Measurements from ENCODE around the gene SLC18A2. TPM values are rescaled to one million over a fixed set of nuclear protein-coding genes. Genes with fewer than 3 reads are reported as not detected.
A peak's percentile ranks its signal among the peaks of the same experiment; 100 is the strongest.
"Not testable (repeated sequence)": the region's sequence is repeated elsewhere in the genome, so short reads cannot be mapped to it uniquely, and the experiment has no call there.

SLC18A2 gene
- total RNA-seq, 5 donors from 2014 or later (not counting 1 experiment from before 2014, with no cell fraction given), result 0.18 to 2.9 (median 1.0) TPM

DNA sequence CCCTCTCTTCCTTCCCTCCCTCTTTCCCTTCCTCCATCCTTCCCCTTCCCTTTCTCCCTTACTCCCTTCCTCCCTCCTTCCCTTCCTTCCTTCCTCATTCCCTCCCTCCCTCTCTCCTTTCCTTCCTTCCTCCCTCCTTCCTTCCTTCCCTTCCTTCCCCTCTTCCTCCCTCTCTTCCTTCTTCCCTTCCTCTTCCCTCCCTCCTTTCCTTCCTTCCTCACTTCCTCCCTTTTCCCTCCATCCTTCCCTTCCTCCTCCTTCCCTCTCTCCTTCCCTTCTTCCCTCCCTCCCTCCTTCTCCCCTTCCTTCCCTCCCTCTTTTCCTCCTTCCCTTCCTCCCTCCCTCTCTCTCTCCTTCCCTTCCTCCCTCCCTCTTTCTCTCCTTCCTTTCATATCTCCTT lies 12.7 kb upstream of the SLC18A2 start:
- no peaks in the 10 kb centered on the region for H3K36me3 Mint-ChIP-seq
- H3K36me3 ChIP-seq (ENCODE audit: control insufficient read depth in 2 of 2, extremely low read depth in 1 of 2, insufficient read depth in 1 of 2, low read length in 1 of 2), result no peaks in the 10 kb centered on the region
- no peak for ATAC-seq (replicated peaks in 1 of 4)
- no peak for DNase-seq
- H3K27me3 Mint-ChIP-seq, result peaks cover 55 to 62% of the 10 kb centered on the region in 2 donors
- no peak overlapping the region for H3K4me3 Mint-ChIP-seq
- H3K9me3 Mint-ChIP-seq, result peaks cover 0 to 4% (median 0%) of the 10 kb centered on the region in 3 donors
- no peak overlapping the region for H3K27ac Mint-ChIP-seq
- H3K27ac ChIP-seq (ENCODE audit: low read length), result no peak overlapping the region
- H3K27me3 ChIP-seq (replicated peaks in 1 of 2; ENCODE audit: control insufficient read depth in 2 of 2, extremely low read depth in 1 of 2, insufficient read depth in 2 of 2, low read length in 1 of 2), result peaks cover 0 to 36% of the 10 kb centered on the region in 2 experiments
- ChIA-PET CTCF (no interaction called here), POLR2A (no interaction called here)
- H3K4me3 ChIP-seq (ENCODE audit: control insufficient read depth in 1 of 2, extremely low read depth in 1 of 2, low read length in 1 of 2), result no peak overlapping the region
- H3K4me1 ChIP-seq (ENCODE audit: control insufficient read depth in 1 of 2, extremely low read depth in 1 of 2, insufficient read depth in 2 of 2, low read length in 2 of 2), result no peaks in the 10 kb centered on the region
- no peaks in the 10 kb centered on the region for H3K4me1 Mint-ChIP-seq
- H3K9me3 ChIP-seq, result no peaks in the 10 kb centered on the region

DNA sequence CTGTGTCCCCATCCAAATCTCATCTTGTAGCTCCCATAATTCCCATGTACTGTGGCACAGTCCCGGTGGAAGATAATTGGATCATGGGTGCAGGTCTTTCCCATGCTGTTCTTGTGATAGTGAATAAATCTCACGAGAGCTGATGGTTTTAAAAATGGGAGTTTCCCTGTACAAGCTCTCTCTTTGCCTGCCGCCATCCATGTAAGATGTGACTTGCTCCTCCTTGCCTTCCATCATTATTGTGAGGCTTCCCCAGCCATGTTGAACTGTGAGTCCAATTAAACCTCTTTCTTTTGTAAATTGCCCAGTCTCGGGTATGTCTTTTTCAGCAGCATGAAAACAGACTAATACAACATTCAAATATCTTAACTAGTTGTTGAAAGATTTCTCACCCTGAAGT lies 10.8 kb upstream of the SLC18A2 start:
- H3K27ac ChIP-seq (ENCODE audit: low read length); H3K36me3 ChIP-seq (ENCODE audit: control insufficient read depth in 2 of 2, extremely low read depth in 1 of 2, insufficient read depth in 1 of 2, low read length in 1 of 2); DNase-seq; ATAC-seq (replicated peaks in 1 of 4); POLR2A ChIA-PET; H3K36me3 Mint-ChIP-seq; H3K27ac Mint-ChIP-seq; H3K9me3 ChIP-seq; H3K9me3 Mint-ChIP-seq; H3K4me3 ChIP-seq (ENCODE audit: control insufficient read depth in 1 of 2, extremely low read depth in 1 of 2, low read length in 1 of 2); H3K4me1 Mint-ChIP-seq; H3K4me3 Mint-ChIP-seq; H3K4me1 ChIP-seq (ENCODE audit: control insufficient read depth in 1 of 2, extremely low read depth in 1 of 2, insufficient read depth in 2 of 2, low read length in 2 of 2): not testable (repeated sequence)
- CTCF ChIA-PET, result interaction anchor here in 1 of 2 donors (0.7 kb wide), 1 partner anchor 34 kb away, joined by 3 read pairs; no protein-coding TSS in a partner anchor
- WGBS (ENCODE audit: insufficient coverage), result 100% methylated on average over 1 of the region's 4 CpGs
- H3K27me3 ChIP-seq (replicated peaks in 1 of 2; ENCODE audit: control insufficient read depth in 2 of 2, extremely low read depth in 1 of 2, insufficient read depth in 2 of 2, low read length in 1 of 2), result peaks cover 0 to 28% of the 10 kb centered on the region in 2 experiments
- peaks cover 53 to 62% of the 10 kb centered on the region in 2 donors for H3K27me3 Mint-ChIP-seq

- CTCF ChIA-PET, result no interaction called here
- Mint-ChIP-seq H3K4me3 (no peak overlapping the region), H3K27ac (no peak overlapping the region), H3K4me1 (peaks cover 4 to 13% (median 5%) of the 10 kb centered on the region in 3 donors), H3K9me3 (peaks cover 0 to 4% (median 0%) of the 10 kb centered on the region in 3 donors), H3K27me3 (peaks cover 25 to 35% of the 10 kb centered on the region in 2 donors), H3K36me3 (no peaks in the 10 kb centered on the region)
- DNase-seq (peak in 1 of 35 experiments; percentile 12), ATAC-seq (replicated peaks in 1 of 4) (no peak)
- H3K4me1 ChIP-seq (ENCODE audit: control insufficient read depth in 1 of 2, extremely low read depth in 1 of 2, insufficient read depth in 2 of 2, low read length in 2 of 2), result peaks cover 0 to 4% of the 10 kb centered on the region in 2 experiments
- POLR2A ChIA-PET, result no interaction called here
- no peaks in the 10 kb centered on the region for H3K36me3 ChIP-seq (ENCODE audit: control insufficient read depth in 2 of 2, extremely low read depth in 1 of 2, insufficient read depth in 1 of 2, low read length in 1 of 2)
- no peak overlapping the region for H3K27ac ChIP-seq (ENCODE audit: low read length)
- 86% methylated on average over 1 of the region's 5 CpGs for WGBS (ENCODE audit: insufficient coverage)
- peaks cover 0 to 36% of the 10 kb centered on the region in 2 experiments for H3K27me3 ChIP-seq (replicated peaks in 1 of 2; ENCODE audit: control insufficient read depth in 2 of 2, extremely low read depth in 1 of 2, insufficient read depth in 2 of 2, low read length in 1 of 2)
- no peaks in the 10 kb centered on the region for H3K9me3 ChIP-seq
- H3K4me3 ChIP-seq (ENCODE audit: control insufficient read depth in 1 of 2, extremely low read depth in 1 of 2, low read length in 1 of 2), result no peak overlapping the region
Measured at GRCh38 chr10:117237401-117237991, 3.4 kb upstream of the SLC18A2 start.

GRCh38 chr10:117239051-117239450 lies 1.9 kb upstream of the SLC18A2 start:
- Histone ChIP-seq H3K4me3 (ENCODE audit: control insufficient read depth in 1 of 2, extremely low read depth in 1 of 2, low read length in 1 of 2) (no peak overlapping the region), H3K27me3 (replicated peaks in 1 of 2; ENCODE audit: control insufficient read depth in 2 of 2, extremely low read depth in 1 of 2, insufficient read depth in 2 of 2, low read length in 1 of 2) (peaks cover 0 to 43% of the 10 kb centered on the region in 2 experiments), H3K9me3 (no peaks in the 10 kb centered on the region), H3K4me1 (ENCODE audit: control insufficient read depth in 1 of 2, extremely low read depth in 1 of 2, insufficient read depth in 2 of 2, low read length in 2 of 2) (peaks cover 0 to 6% of the 10 kb centered on the region in 2 experiments), H3K27ac (ENCODE audit: low read length) (no peak overlapping the region), H3K36me3 (ENCODE audit: control insufficient read depth in 2 of 2, extremely low read depth in 1 of 2, insufficient read depth in 1 of 2, low read length in 1 of 2) (no peaks in the 10 kb centered on the region)
- Mint-ChIP-seq H3K4me1 (peaks cover 4 to 13% (median 5%) of the 10 kb centered on the region in 3 donors), H3K27ac (no peak overlapping the region), H3K4me3 (no peak overlapping the region), H3K36me3 (no peaks in the 10 kb centered on the region), H3K27me3 (peaks cover 32 to 45% of the 10 kb centered on the region in 2 donors), H3K9me3 (peaks cover 0 to 4% (median 0%) of the 10 kb centered on the region in 3 donors)
- WGBS (ENCODE audit: insufficient coverage), result 98% methylated on average over 8 of the region's 8 CpGs
- POLR2A ChIA-PET, result no interaction called here
- no peak for ATAC-seq (replicated peaks in 1 of 4)
- DNase-seq, result no peak
- CTCF ChIA-PET, result interaction anchor here in 1 of 2 donors (0.9 kb wide), 1 partner anchor 31 kb away, joined by 5 read pairs; no protein-coding TSS in a partner anchor

DNA sequence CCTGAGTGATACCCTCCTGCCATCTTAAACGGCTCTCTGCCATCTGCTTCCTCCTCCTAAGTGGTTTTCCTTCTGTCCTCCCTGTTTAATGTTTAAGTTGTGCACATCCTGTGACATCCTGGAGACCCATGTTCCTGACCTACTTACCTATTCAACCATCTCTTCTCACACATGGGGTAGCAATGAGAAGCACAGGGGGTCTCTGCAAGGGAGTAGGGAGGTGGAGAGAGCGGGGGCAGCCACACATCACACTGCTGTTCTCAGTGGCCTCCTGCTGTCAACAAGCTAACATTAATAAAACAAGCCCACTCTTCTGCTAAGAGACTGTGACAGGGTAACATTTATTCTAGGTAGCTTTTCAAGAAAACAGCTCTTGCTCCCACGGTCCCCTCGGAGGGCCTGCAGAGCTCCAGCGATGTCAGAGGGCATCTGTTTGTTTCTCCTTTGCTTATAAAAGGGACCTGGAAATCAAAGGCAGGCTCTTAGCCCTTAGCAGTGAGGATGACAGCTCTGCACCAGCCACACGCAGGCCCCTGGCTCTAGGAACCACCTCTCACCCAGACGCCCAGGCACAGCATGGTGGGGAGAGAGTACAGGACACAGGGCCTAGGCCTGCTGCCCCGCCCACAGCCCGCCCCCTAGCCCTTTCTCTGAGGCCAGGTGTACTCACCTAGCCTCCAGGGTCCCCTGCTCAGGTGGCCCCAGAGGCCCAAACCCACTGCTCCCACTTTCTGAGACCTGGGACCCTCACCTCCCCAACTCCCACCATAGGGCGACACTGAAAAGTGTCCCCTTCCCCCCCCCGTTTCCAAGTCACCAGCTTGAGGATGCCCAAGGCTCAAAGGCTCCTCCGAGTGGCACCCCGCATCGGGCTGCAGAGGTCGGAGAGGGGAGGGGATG lies 943 bp upstream of the SLC18A2 start:
- H3K36me3 ChIP-seq (ENCODE audit: control insufficient read depth in 2 of 2, extremely low read depth in 1 of 2, insufficient read depth in 1 of 2, low read length in 1 of 2), result no peaks in the 10 kb centered on the region
- H3K36me3 Mint-ChIP-seq, result no peaks in the 10 kb centered on the region
- H3K4me3 ChIP-seq (ENCODE audit: control insufficient read depth in 1 of 2, extremely low read depth in 1 of 2, low read length in 1 of 2), result no peak overlapping the region
- no peak overlapping the region for H3K27ac ChIP-seq (ENCODE audit: low read length)
- H3K27ac Mint-ChIP-seq, result no peak overlapping the region
- POLR2A ChIA-PET, result interaction anchor here in 1 of 2 donors (0.6 kb wide), 1 partner anchor 433 kb away, joined by 3 read pairs; no protein-coding TSS in a partner anchor
- no peaks in the 10 kb centered on the region for H3K9me3 ChIP-seq
- CTCF ChIA-PET, result interaction anchor here in 1 of 2 donors (0.6 kb wide), 1 partner anchor 28 kb away, joined by 3 read pairs; no protein-coding TSS in a partner anchor
- 79% methylated on average over 10 of the region's 15 CpGs for WGBS (ENCODE audit: insufficient coverage)
- peaks cover 0 to 4% (median 0%) of the 10 kb centered on the region in 3 donors for H3K9me3 Mint-ChIP-seq
- peaks cover 0 to 46% of the 10 kb centered on the region in 2 experiments for H3K27me3 ChIP-seq (replicated peaks in 1 of 2; ENCODE audit: control insufficient read depth in 2 of 2, extremely low read depth in 1 of 2, insufficient read depth in 2 of 2, low read length in 1 of 2)
- H3K4me1 Mint-ChIP-seq, result peaks cover 4 to 13% (median 5%) of the 10 kb centered on the region in 3 donors
- no peak for DNase-seq
- H3K4me3 Mint-ChIP-seq, result peak overlapping the region in 1 of 3 donors; percentile 2
- ATAC-seq (replicated peaks in 1 of 4), result no peak
- H3K4me1 ChIP-seq (ENCODE audit: control insufficient read depth in 1 of 2, extremely low read depth in 1 of 2, insufficient read depth in 2 of 2, low read length in 2 of 2), result peaks cover 0 to 9% of the 10 kb centered on the region in 2 experiments
- peaks cover 37 to 53% of the 10 kb centered on the region in 2 donors for H3K27me3 Mint-ChIP-seq
